ENCODE results near the gene SCAF4.
A peak's percentile ranks its signal among the peaks of the same experiment; 100 is the strongest.

Gene SCAF4

GRCh38 chr21:31732597-31733550 lies 956 bp upstream of the SCAF4 start:
- DNase-seq (ENCODE audit: low spot score) = no peak
- no peak for TF ChIP-seq CTCF (IDR thresholded peaks at IDR 0.05; ENCODE audit: borderline replicate concordance, control extremely low read depth, extremely low read depth, insufficient read depth, missing control alignments)
- in situ Hi-C loops (cut with MboI; ENCODE audit: low sequenced_read_pairs, unreplicated experiment) = no loop called here

- peak; percentile 18 for TF ChIP-seq CTCF (IDR thresholded peaks at IDR 0.05; ENCODE audit: borderline replicate concordance, control extremely low read depth, extremely low read depth, insufficient read depth, missing control alignments)
- DNase-seq (ENCODE audit: low spot score) = peak; percentile 71
- in situ Hi-C loops (cut with MboI; ENCODE audit: low sequenced_read_pairs, unreplicated experiment) = no loop called here
Measured at GRCh38 chr21:31731056-31731856, 662 bp downstream of the SCAF4 start.

GRCh38 chr21:31730712-31731055 lies 1.2 kb downstream of the SCAF4 start:
- DNase-seq (ENCODE audit: low spot score) = no peak
- in situ Hi-C loops (cut with MboI; ENCODE audit: low sequenced_read_pairs, unreplicated experiment) = no loop called here
- TF ChIP-seq CTCF (IDR thresholded peaks at IDR 0.05; ENCODE audit: borderline replicate concordance, control extremely low read depth, extremely low read depth, insufficient read depth, missing control alignments) = no peak

- TF ChIP-seq CTCF (IDR thresholded peaks at IDR 0.05; ENCODE audit: borderline replicate concordance, control extremely low read depth, extremely low read depth, insufficient read depth, missing control alignments) = no peak
- DNase-seq (ENCODE audit: low spot score) = no peak
- in situ Hi-C loops (cut with MboI; ENCODE audit: low sequenced_read_pairs, unreplicated experiment) = no loop called here
Measured at GRCh38 chr21:31729622-31730343, 2.1 kb downstream of the SCAF4 start.

- DNase-seq (ENCODE audit: low spot score) = no peak
- in situ Hi-C loops (cut with MboI; ENCODE audit: low sequenced_read_pairs, unreplicated experiment) = no loop called here
- no peak for TF ChIP-seq CTCF (IDR thresholded peaks at IDR 0.05; ENCODE audit: borderline replicate concordance, control extremely low read depth, extremely low read depth, insufficient read depth, missing control alignments)
Measured at GRCh38 chr21:31728952-31729351, 3.0 kb downstream of the SCAF4 start.

GRCh38 chr21:31728191-31728590 lies 3.7 kb downstream of the SCAF4 start:
- in situ Hi-C loops (cut with MboI; ENCODE audit: low sequenced_read_pairs, unreplicated experiment) = no loop called here
- no peak for TF ChIP-seq CTCF (IDR thresholded peaks at IDR 0.05; ENCODE audit: borderline replicate concordance, control extremely low read depth, extremely low read depth, insufficient read depth, missing control alignments)
- no peak for DNase-seq (ENCODE audit: low spot score)
